ENCODE measurements around the gene METTL8.
A peak's percentile ranks its signal among the peaks of the same experiment; 100 is the strongest.
"Not testable (repeated sequence)": the region's sequence is repeated elsewhere in the genome, so short reads cannot be mapped to it uniquely, and the experiment has no call there.

METTL8 gene

GRCh38 chr2:171353746-171354145 is 80.0 kb downstream of the METTL8 start:
- H3K9me3 Mint-ChIP-seq (ENCODE audit: low read depth); H3K4me3 Mint-ChIP-seq; H3K27me3 Mint-ChIP-seq; H3K27ac Mint-ChIP-seq; H3K4me1 Mint-ChIP-seq (ENCODE audit: low read depth): not testable (repeated sequence)
- H3K36me3 Mint-ChIP-seq, result peaks cover 12% of the 10 kb centered on the region

- H3K4me3 Mint-ChIP-seq, result no peak overlapping the region
- no peaks in the 10 kb centered on the region for H3K9me3 Mint-ChIP-seq (ENCODE audit: low read depth)
- peaks cover 11% of the 10 kb centered on the region for H3K4me1 Mint-ChIP-seq (ENCODE audit: low read depth)
- H3K36me3 Mint-ChIP-seq, result peaks cover 2% of the 10 kb centered on the region
- peak overlapping the region; percentile 7 for H3K27ac Mint-ChIP-seq
- no peaks in the 10 kb centered on the region for H3K27me3 Mint-ChIP-seq
Observed at GRCh38 chr2:171348056-171348455, 85.7 kb downstream of the METTL8 start.

- no peak overlapping the region for H3K4me3 Mint-ChIP-seq
- no peaks in the 10 kb centered on the region for H3K27me3 Mint-ChIP-seq
- H3K36me3 Mint-ChIP-seq, result peaks cover 2% of the 10 kb centered on the region
- H3K4me1 Mint-ChIP-seq (ENCODE audit: low read depth), result peaks cover 11% of the 10 kb centered on the region
- no peaks in the 10 kb centered on the region for H3K9me3 Mint-ChIP-seq (ENCODE audit: low read depth)
- peak overlapping the region; percentile 7 for H3K27ac Mint-ChIP-seq
Observed at GRCh38 chr2:171347591-171348032, 86.2 kb downstream of the METTL8 start.

- H3K36me3 Mint-ChIP-seq, result peaks cover 2% of the 10 kb centered on the region
- peaks cover 11% of the 10 kb centered on the region for H3K4me1 Mint-ChIP-seq (ENCODE audit: low read depth)
- no peak overlapping the region for H3K4me3 Mint-ChIP-seq
- H3K27ac Mint-ChIP-seq, result peak overlapping the region; percentile 55
- no peaks in the 10 kb centered on the region for H3K9me3 Mint-ChIP-seq (ENCODE audit: low read depth)
- H3K27me3 Mint-ChIP-seq, result no peaks in the 10 kb centered on the region
Observed at GRCh38 chr2:171346723-171347557, 86.8 kb downstream of the METTL8 start.

GRCh38 chr2:171345971-171346722 is 87.6 kb downstream of the METTL8 start:
- Mint-ChIP-seq H3K4me3 (no peak overlapping the region), H3K36me3 (peaks cover under 1% of the 10 kb centered on the region), H3K27ac (no peak overlapping the region), H3K4me1 (ENCODE audit: low read depth) (peaks cover 11% of the 10 kb centered on the region), H3K27me3 (no peaks in the 10 kb centered on the region), H3K9me3 (ENCODE audit: low read depth) (no peaks in the 10 kb centered on the region)

GRCh38 chr2:171344182-171344581 is 89.6 kb downstream of the METTL8 start:
- Mint-ChIP-seq H3K9me3 (ENCODE audit: low read depth) (no peaks in the 10 kb centered on the region), H3K4me3 (no peak overlapping the region), H3K27ac (no peak overlapping the region), H3K36me3 (peaks cover 2% of the 10 kb centered on the region), H3K4me1 (ENCODE audit: low read depth) (peaks cover 11% of the 10 kb centered on the region), H3K27me3 (no peaks in the 10 kb centered on the region)

- Mint-ChIP-seq H3K4me1 (ENCODE audit: low read depth) (peaks cover 10% of the 10 kb centered on the region), H3K27ac (no peak overlapping the region), H3K9me3 (ENCODE audit: low read depth) (no peaks in the 10 kb centered on the region), H3K4me3 (no peak overlapping the region), H3K27me3 (no peaks in the 10 kb centered on the region), H3K36me3 (peaks cover 3% of the 10 kb centered on the region)
Observed at GRCh38 chr2:171342067-171342413, 91.8 kb downstream of the METTL8 start.

- H3K36me3 Mint-ChIP-seq, result peaks cover 3% of the 10 kb centered on the region
- no peak overlapping the region for H3K4me3 Mint-ChIP-seq
- H3K27me3 Mint-ChIP-seq, result no peaks in the 10 kb centered on the region
- no peak overlapping the region for H3K27ac Mint-ChIP-seq
- peaks cover 9% of the 10 kb centered on the region for H3K4me1 Mint-ChIP-seq (ENCODE audit: low read depth)
- no peaks in the 10 kb centered on the region for H3K9me3 Mint-ChIP-seq (ENCODE audit: low read depth)
Observed at GRCh38 chr2:171341394-171342066, 92.3 kb downstream of the METTL8 start.

- H3K9me3 Mint-ChIP-seq (ENCODE audit: low read depth), result no peaks in the 10 kb centered on the region
- no peak overlapping the region for H3K4me3 Mint-ChIP-seq
- H3K27me3 Mint-ChIP-seq, result no peaks in the 10 kb centered on the region
- H3K27ac Mint-ChIP-seq, result no peak overlapping the region
- H3K4me1 Mint-ChIP-seq (ENCODE audit: low read depth), result peaks cover 9% of the 10 kb centered on the region
- peaks cover 7% of the 10 kb centered on the region for H3K36me3 Mint-ChIP-seq
Observed at GRCh38 chr2:171334946-171335345, 98.8 kb downstream of the METTL8 start.

- no peaks in the 10 kb centered on the region for H3K9me3 Mint-ChIP-seq (ENCODE audit: low read depth)
- H3K4me1 Mint-ChIP-seq (ENCODE audit: low read depth), result peaks cover 9% of the 10 kb centered on the region
- H3K36me3 Mint-ChIP-seq, result peaks cover 8% of the 10 kb centered on the region
- no peak overlapping the region for H3K27ac Mint-ChIP-seq
- H3K4me3 Mint-ChIP-seq, result no peak overlapping the region
- H3K27me3 Mint-ChIP-seq, result no peaks in the 10 kb centered on the region
Observed at GRCh38 chr2:171334171-171334570, 99.6 kb downstream of the METTL8 start.

- H3K27me3 Mint-ChIP-seq, result no peaks in the 10 kb centered on the region
- peaks cover 14% of the 10 kb centered on the region for H3K36me3 Mint-ChIP-seq
- H3K4me3 Mint-ChIP-seq, result no peak overlapping the region
- H3K27ac Mint-ChIP-seq, result no peak overlapping the region
- H3K9me3 Mint-ChIP-seq (ENCODE audit: low read depth), result no peaks in the 10 kb centered on the region
- H3K4me1 Mint-ChIP-seq (ENCODE audit: low read depth), result peaks cover 26% of the 10 kb centered on the region
Observed at GRCh38 chr2:171330155-171330956, 103.4 kb downstream of the METTL8 start.

- no peaks in the 10 kb centered on the region for H3K9me3 Mint-ChIP-seq (ENCODE audit: low read depth)
- H3K36me3 Mint-ChIP-seq, result peaks cover 21% of the 10 kb centered on the region
- peak overlapping the region; percentile 8 for H3K27ac Mint-ChIP-seq
- H3K4me3 Mint-ChIP-seq, result no peak overlapping the region
- H3K4me1 Mint-ChIP-seq (ENCODE audit: low read depth), result peaks cover 27% of the 10 kb centered on the region
- no peaks in the 10 kb centered on the region for H3K27me3 Mint-ChIP-seq
Observed at GRCh38 chr2:171327043-171327496, 106.7 kb downstream of the METTL8 start.

GRCh38 chr2:171325886-171326585 is 107.8 kb downstream of the METTL8 start:
- no peaks in the 10 kb centered on the region for H3K27me3 Mint-ChIP-seq
- H3K9me3 Mint-ChIP-seq (ENCODE audit: low read depth), result no peaks in the 10 kb centered on the region
- peak overlapping the region; percentile 61 for H3K27ac Mint-ChIP-seq
- peak overlapping the region; percentile 30 for H3K4me3 Mint-ChIP-seq
- peaks cover 27% of the 10 kb centered on the region for H3K4me1 Mint-ChIP-seq (ENCODE audit: low read depth)
- H3K36me3 Mint-ChIP-seq, result peaks cover 24% of the 10 kb centered on the region

GRCh38 chr2:171323971-171324528 is 109.7 kb downstream of the METTL8 start:
- Mint-ChIP-seq H3K4me3 (no peak overlapping the region), H3K4me1 (ENCODE audit: low read depth) (peaks cover 45% of the 10 kb centered on the region), H3K36me3 (peaks cover 24% of the 10 kb centered on the region), H3K27ac (peak overlapping the region; percentile 41), H3K9me3 (ENCODE audit: low read depth) (no peaks in the 10 kb centered on the region), H3K27me3 (no peaks in the 10 kb centered on the region)

All from activated naive CD8-positive, alpha-beta T cell (primary cell).